HCT116 (cell line): ENCODE results near the gene DCBLD2. TPM values are rescaled to one million over a fixed set of nuclear protein-coding genes. Genes with fewer than 3 reads are reported as not detected.

Experiments
- ATAC-seq: fragments of 200-7000 bp; cut with Tn5 transposase; 2 replicates; pipeline ENCODE4 v1.9.1; 2020; ENCODE audit warnings: mild to moderate bottlenecking, moderate library complexity
- BruUV-seq: library from RNA; stranded (reverse); fragments of 400-500 nt; replicated peaks from 2 replicates; lab custom pipeline; 2021; lab: Mats Ljungman, UMichigan
- CTCF ChIA-PET: fragments of 300-600 bp; sonication (Branson Sonifier 250); formaldehyde crosslinking; loops from one replicate; lab custom pipeline; 2021; ENCODE audit warnings: antibody characterized with exemption; lab: Charles Lee
- POLR2A ChIA-PET: fragments of 300-600, 350-600 bp; sonication (Branson Sonifier 250); formaldehyde crosslinking; loops from one replicate; lab custom pipeline; 2021; ENCODE audit warnings: antibody characterized with exemption; lab: Charles Lee
- RAD21 ChIA-PET, 2 experiments: fragments of 300-600 bp; sonication (Branson Sonifier 250); formaldehyde crosslinking; loops; one replicate each; lab custom pipeline; 2023; ENCODE audit warnings: low total read pairs in 2 of 2; ENCODE audit not compliant: uncharacterized antibody in 2 of 2, unreplicated experiment in 2 of 2, low non-redundant PET in 1 of 2; lab: Charles Lee
- DNase-seq: peaks from one replicate; pipeline ENCODE4 v3.0.0-alpha.2; 2010; ENCODE audit warnings: low read depth, low spot score
- H2AFZ ChIP-seq: fragments of 200-600 bp; shearing (Covaris generic), sonication (generic); 2 replicates; pipeline ENCODE4 v1.6.1; 2017; ENCODE audit warnings: low read depth, mixed run types, mixed read lengths, antibody characterized with exemption, low read length; ENCODE audit not compliant: poor library complexity, severe bottlenecking
- H3K27ac ChIP-seq: 2 replicates; pipeline ENCODE4 v1.5.1; 2012; ENCODE audit warnings: low read depth, low read length
- H3K27me3 ChIP-seq: fragments of 200-600 bp; sonication (generic); 2 replicates; pipeline ENCODE4 v1.6.1; 2016; ENCODE audit warnings: mixed run types, low read length, mixed read lengths; ENCODE audit not compliant: insufficient read depth
- H3K36me3 ChIP-seq, 2 experiments: fragments of 200-500 bp in 1 of 2; fragments of 200-600 bp in 1 of 2; sonication (Bioruptor generic) in 1 of 2; sonication (generic) in 1 of 2; 2 replicates each; pipeline versions ENCODE4 v1.5.1 to v1.6.1; 2014 to 2016; ENCODE audit warnings: low read length in 2 of 2, inconsistent platforms in 1 of 2, mixed read lengths in 1 of 2, mixed run types in 1 of 2; ENCODE audit not compliant: insufficient read depth in 2 of 2, control insufficient read depth in 1 of 2
- H3K4me1 ChIP-seq, 2 experiments: fragments of 200-600 bp in 1 of 2; sonication (generic) in 1 of 2; 2 replicates each; pipeline versions ENCODE4 v1.5.1 to v1.6.1; 2012 to 2017; ENCODE audit warnings: low read length in 2 of 2, inconsistent platforms in 1 of 2, mild to moderate bottlenecking in 1 of 2, mixed read lengths in 1 of 2, mixed run types in 1 of 2, moderate library complexity in 1 of 2; ENCODE audit not compliant: insufficient read depth in 2 of 2, control insufficient read depth in 1 of 2
- H3K4me2 ChIP-seq: fragments of 200-600 bp; sonication (generic); 2 replicates; pipeline ENCODE4 v1.6.1; 2017; ENCODE audit warnings: mixed run types, low read length, mixed read lengths
- H3K4me3 ChIP-seq, 2 experiments: fragments of 200-600 bp in 1 of 2; sonication (generic) in 1 of 2; replicated peaks in 1 of 2; 2 replicates each; pipeline ENCODE4 v1.5.1; 2011 to 2016; ENCODE audit warnings: low read length in 2 of 2, control low read depth in 1 of 2, low read depth in 1 of 2, mild to moderate bottlenecking in 1 of 2, mixed read lengths in 1 of 2, mixed run types in 1 of 2
- H3K79me2 ChIP-seq: fragments of 200-600 bp; sonication (generic); 2 replicates; pipeline ENCODE4 v1.6.1; 2017; ENCODE audit warnings: mild to moderate bottlenecking, mixed run types, low read length, moderate library complexity, mixed read lengths; ENCODE audit not compliant: insufficient read depth
- H3K9ac ChIP-seq: fragments of 200-600 bp; sonication (generic); 2 replicates; pipeline ENCODE4 v1.6.1; 2016; ENCODE audit warnings: low read length, mixed read lengths
- H3K9me2 ChIP-seq: fragments of 200-600 bp; sonication (generic), shearing (Covaris generic); 2 replicates; pipeline ENCODE4 v1.6.1; 2017; ENCODE audit warnings: mixed run types, mild to moderate bottlenecking, moderate library complexity; ENCODE audit not compliant: insufficient read depth
- H3K9me3 ChIP-seq, 2 experiments: fragments of 200-500 bp in 1 of 2; fragments of 200-600 bp in 1 of 2; sonication (Bioruptor generic) in 1 of 2; sonication (generic) in 1 of 2; 2 replicates each; pipeline ENCODE4 v1.6.1; 2014 to 2017; ENCODE audit warnings: low read length in 2 of 2, mixed read lengths in 2 of 2, inconsistent platforms in 1 of 2, low read depth in 1 of 2, mild to moderate bottlenecking in 1 of 2, mixed run types in 1 of 2, moderate library complexity in 1 of 2; ENCODE audit not compliant: control insufficient read depth in 1 of 2, insufficient read depth in 1 of 2
- H4K20me1 ChIP-seq: fragments of 200-600 bp; sonication (generic), shearing (Covaris generic); 2 replicates; pipeline ENCODE4 v1.6.1; 2017; ENCODE audit warnings: mixed run types, mild to moderate bottlenecking, moderate library complexity; ENCODE audit not compliant: insufficient read depth
- CEBPB ChIP-seq: IDR thresholded peaks from 2 replicates; pipeline ENCODE4 v1.6.1; 2012; ENCODE audit warnings: low read depth
- EGR1 ChIP-seq: IDR thresholded peaks from 2 replicates; pipeline ENCODE4 v1.6.1; 2012; ENCODE audit warnings: low read depth
- ELF1 ChIP-seq: IDR thresholded peaks from 2 replicates; pipeline ENCODE4 v1.6.1; 2012; ENCODE audit warnings: low read depth, borderline replicate concordance
- EZH2phosphoT487 ChIP-seq: fragments of 200-600 bp; IDR thresholded peaks from 2 replicates; pipeline ENCODE4 v1.6.1; 2018; ENCODE audit warnings: antibody characterized with exemption, borderline replicate concordance
- FOSL1 ChIP-seq: IDR thresholded peaks from 2 replicates; pipeline ENCODE4 v1.6.1; 2012; ENCODE audit warnings: low read depth
- JUND ChIP-seq: IDR thresholded peaks from 2 replicates; pipeline ENCODE4 v1.6.1; 2012
- POLR2AphosphoS5 ChIP-seq: IDR thresholded peaks from 2 replicates; pipeline ENCODE4 v1.6.1; 2011; ENCODE audit warnings: mild to moderate bottlenecking, low read depth, low read length, moderate library complexity
- RAD21 ChIP-seq: IDR thresholded peaks from 2 replicates; pipeline ENCODE4 v1.6.1; 2012; ENCODE audit warnings: low read depth, mild to moderate bottlenecking
- SIN3A ChIP-seq: IDR thresholded peaks from 2 replicates; pipeline ENCODE4 v1.6.1; 2012; ENCODE audit warnings: low read depth
- intact Hi-C: fragments of 100-400 bp; cut with micrococcal nuclease; formaldehyde crosslinking; loops from 2 replicates; pipeline ENCODE4 v1.10.0; 2022
- total RNA-seq: library from RNA; stranded (reverse); gene quantifications from one replicate; pipeline ENCODE4 v1.2.1, GENCODE V29; 2021; ENCODE audit not compliant: unreplicated experiment
- TF ChIP-seq, protein P1 (sequence below): IDR thresholded peaks from 2 replicates; pipeline ENCODE4 v1.6.1; 2012
- TF ChIP-seq, protein P2 (sequence below): IDR thresholded peaks from 2 replicates; pipeline ENCODE4 v1.6.1; 2011; ENCODE audit warnings: mild to moderate bottlenecking, low read length, moderate library complexity; ENCODE audit not compliant: insufficient replicate concordance; ENCODE audit errors: extremely low read depth
- TF ChIP-seq, protein P3 (sequence below): IDR thresholded peaks from 2 replicates; pipeline ENCODE4 v1.6.1; 2012; ENCODE audit warnings: low read depth

The DCBLD2 gene
- total RNA-seq, 1 experiment from 2014 or later, result 532 TPM

DNA sequence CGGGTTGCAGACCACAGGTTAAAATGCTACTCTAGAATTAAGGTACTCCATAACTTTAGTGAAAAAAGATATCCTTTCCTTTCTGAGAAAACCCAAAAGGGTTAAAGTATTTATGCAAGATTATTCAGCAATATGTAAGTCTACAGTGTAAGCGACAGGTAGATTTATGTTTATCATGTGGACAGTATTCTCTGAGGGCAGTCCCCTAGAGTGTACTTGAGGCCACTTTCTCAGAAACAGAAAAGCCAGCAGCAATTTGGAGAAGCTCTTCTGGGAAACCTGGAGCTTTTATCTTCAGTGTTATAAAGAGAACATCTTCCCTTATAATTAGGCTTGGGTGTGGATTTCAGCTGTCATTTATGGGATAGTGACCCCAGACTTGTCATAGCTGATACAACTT is 129.5 kb downstream of the DCBLD2 start:
- no TSS peak for BruUV-seq
- Histone ChIP-seq H3K4me1 (no peaks in the 10 kb centered on the region), H3K4me2 (no peak overlapping the region), H3K4me3 (no peak overlapping the region), H3K27me3 (no peaks in the 10 kb centered on the region), H3K27ac (no peak overlapping the region), H3K79me2 (no peaks in the 10 kb centered on the region), H3K9ac (no peak overlapping the region), H2AFZ (no peak overlapping the region), H3K9me2 (no peaks in the 10 kb centered on the region), H4K20me1 (no peaks in the 10 kb centered on the region), H3K36me3 (peaks cover 0 to 2% of the 10 kb centered on the region in 2 experiments; a peak in 1 of 4 replicates), H3K9me3 (no peaks in the 10 kb centered on the region)
- TF ChIP-seq POLR2AphosphoS5 (no peak), FOSL1 (no peak), ELF1 (no peak), SIN3A (no peak), JUND (no peak), RAD21 (no peak), EGR1 (no peak), EZH2phosphoT487 (no peak), CEBPB (no peak)
- TF ChIP-seq, protein P1, sequence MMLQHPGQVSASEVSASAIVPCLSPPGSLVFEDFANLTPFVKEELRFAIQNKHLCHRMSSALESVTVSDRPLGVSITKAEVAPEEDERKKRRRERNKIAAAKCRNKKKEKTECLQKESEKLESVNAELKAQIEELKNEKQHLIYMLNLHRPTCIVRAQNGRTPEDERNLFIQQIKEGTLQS, result no peak
- TF ChIP-seq, protein P2, sequence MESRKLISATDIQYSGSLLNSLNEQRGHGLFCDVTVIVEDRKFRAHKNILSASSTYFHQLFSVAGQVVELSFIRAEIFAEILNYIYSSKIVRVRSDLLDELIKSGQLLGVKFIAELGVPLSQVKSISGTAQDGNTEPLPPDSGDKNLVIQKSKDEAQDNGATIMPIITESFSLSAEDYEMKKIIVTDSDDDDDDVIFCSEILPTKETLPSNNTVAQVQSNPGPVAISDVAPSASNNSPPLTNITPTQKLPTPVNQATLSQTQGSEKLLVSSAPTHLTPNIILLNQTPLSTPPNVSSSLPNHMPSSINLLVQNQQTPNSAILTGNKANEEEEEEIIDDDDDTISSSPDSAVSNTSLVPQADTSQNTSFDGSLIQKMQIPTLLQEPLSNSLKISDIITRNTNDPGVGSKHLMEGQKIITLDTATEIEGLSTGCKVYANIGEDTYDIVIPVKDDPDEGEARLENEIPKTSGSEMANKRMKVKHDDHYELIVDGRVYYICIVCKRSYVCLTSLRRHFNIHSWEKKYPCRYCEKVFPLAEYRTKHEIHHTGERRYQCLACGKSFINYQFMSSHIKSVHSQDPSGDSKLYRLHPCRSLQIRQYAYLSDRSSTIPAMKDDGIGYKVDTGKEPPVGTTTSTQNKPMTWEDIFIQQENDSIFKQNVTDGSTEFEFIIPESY, result no peak
- TF ChIP-seq, protein P3, sequence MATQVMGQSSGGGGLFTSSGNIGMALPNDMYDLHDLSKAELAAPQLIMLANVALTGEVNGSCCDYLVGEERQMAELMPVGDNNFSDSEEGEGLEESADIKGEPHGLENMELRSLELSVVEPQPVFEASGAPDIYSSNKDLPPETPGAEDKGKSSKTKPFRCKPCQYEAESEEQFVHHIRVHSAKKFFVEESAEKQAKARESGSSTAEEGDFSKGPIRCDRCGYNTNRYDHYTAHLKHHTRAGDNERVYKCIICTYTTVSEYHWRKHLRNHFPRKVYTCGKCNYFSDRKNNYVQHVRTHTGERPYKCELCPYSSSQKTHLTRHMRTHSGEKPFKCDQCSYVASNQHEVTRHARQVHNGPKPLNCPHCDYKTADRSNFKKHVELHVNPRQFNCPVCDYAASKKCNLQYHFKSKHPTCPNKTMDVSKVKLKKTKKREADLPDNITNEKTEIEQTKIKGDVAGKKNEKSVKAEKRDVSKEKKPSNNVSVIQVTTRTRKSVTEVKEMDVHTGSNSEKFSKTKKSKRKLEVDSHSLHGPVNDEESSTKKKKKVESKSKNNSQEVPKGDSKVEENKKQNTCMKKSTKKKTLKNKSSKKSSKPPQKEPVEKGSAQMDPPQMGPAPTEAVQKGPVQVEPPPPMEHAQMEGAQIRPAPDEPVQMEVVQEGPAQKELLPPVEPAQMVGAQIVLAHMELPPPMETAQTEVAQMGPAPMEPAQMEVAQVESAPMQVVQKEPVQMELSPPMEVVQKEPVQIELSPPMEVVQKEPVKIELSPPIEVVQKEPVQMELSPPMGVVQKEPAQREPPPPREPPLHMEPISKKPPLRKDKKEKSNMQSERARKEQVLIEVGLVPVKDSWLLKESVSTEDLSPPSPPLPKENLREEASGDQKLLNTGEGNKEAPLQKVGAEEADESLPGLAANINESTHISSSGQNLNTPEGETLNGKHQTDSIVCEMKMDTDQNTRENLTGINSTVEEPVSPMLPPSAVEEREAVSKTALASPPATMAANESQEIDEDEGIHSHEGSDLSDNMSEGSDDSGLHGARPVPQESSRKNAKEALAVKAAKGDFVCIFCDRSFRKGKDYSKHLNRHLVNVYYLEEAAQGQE, result no peak
- CTCF ChIA-PET, result no interaction called here
- RAD21 ChIA-PET, result no interaction called here
- no peak for DNase-seq
- intact Hi-C loops, result no loop called here
- POLR2A ChIA-PET, result no interaction called here
- no peak for ATAC-seq
